ENCODE data around the gene SMIM7.

The SMIM7 gene

GRCh38 chr19:16645140-16645539, 14.8 kb downstream of the SMIM7 start:
- H3K4me3 ChIP-seq (ENCODE audit: low read depth, low read length), result no peak overlapping the region
- TF ChIP-seq CTCF (conservative IDR thresholded peaks at IDR 0.05; ENCODE audit: low read depth, low read length), result no peak
- no peak for DNase-seq (ENCODE audit: low read depth)

DNA sequence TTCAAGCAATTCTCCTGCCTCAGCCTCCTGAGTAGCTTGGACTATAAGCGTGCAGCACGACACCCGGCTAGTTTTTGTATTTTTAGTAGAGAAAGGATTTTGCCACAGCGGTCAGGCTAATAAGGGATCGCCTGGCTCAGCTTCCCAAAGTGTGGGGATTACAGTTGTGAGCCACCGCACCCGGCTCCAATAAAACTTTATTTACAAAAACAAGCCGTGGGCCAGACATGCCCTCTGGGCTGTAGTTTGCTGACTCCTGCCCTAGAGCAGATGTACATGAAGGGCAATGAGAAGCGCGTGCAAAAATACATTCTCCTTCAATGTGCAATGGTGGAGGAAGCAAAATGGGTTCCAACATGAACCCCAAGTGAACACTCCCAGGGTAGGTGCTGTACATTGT, 18.2 kb downstream of the SMIM7 start:
- no peak for DNase-seq (ENCODE audit: low read depth)
- TF ChIP-seq CTCF (conservative IDR thresholded peaks at IDR 0.05; ENCODE audit: low read depth, low read length), result no peak
- H3K4me3 ChIP-seq (ENCODE audit: low read depth, low read length), result no peak overlapping the region

- no peak overlapping the region for H3K4me3 ChIP-seq (ENCODE audit: low read depth, low read length)
- no peak for TF ChIP-seq CTCF (conservative IDR thresholded peaks at IDR 0.05; ENCODE audit: low read depth, low read length)
- no peak for DNase-seq (ENCODE audit: low read depth)
Observed at GRCh38 chr19:16640951-16641350, 19.0 kb downstream of the SMIM7 start.

DNA sequence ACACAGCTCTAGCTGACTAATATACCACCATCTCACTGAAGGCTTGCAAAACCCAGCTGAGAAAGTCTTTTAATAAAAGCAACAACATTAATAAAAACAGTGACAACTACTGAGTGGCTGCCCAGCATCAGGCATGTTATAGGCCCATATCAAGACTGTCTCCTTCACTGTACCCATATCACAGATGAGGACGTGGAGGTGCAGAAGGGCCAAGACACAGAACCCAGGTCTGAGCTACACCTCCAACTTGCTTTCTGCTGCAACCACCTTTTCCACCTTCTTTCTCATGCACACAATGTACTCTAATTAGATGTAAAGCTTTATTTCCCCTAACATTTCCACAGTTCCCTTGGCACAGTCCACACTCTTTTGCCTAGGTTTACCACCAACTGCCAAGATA, 21.3 kb downstream of the SMIM7 start:
- H3K4me3 ChIP-seq (ENCODE audit: low read depth, low read length), result no peak overlapping the region
- no peak for DNase-seq (ENCODE audit: low read depth)
- no peak for TF ChIP-seq CTCF (conservative IDR thresholded peaks at IDR 0.05; ENCODE audit: low read depth, low read length)

DNA sequence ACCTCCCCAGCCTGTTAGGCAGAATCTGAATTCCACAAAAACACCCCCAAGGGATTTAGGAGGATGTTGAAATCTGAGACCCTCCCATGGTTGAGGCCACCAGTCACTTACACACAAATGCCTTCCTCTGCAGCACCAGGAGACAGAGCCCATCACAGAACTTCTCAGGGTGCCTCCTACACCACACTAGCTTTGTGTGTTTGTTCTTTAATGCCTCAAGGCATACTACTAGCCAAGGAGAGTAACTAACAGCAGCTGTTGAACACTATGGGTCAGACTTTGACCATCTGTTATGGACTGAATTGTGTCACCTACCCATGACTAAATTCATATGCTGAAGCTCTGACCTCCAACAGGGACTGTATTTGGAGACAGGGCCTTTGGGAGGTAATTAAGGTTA, 22.4 kb downstream of the SMIM7 start:
- DNase-seq (ENCODE audit: low read depth), result no peak
- no peak overlapping the region for H3K4me3 ChIP-seq (ENCODE audit: low read depth, low read length)
- no peak for TF ChIP-seq CTCF (conservative IDR thresholded peaks at IDR 0.05; ENCODE audit: low read depth, low read length)

DNA sequence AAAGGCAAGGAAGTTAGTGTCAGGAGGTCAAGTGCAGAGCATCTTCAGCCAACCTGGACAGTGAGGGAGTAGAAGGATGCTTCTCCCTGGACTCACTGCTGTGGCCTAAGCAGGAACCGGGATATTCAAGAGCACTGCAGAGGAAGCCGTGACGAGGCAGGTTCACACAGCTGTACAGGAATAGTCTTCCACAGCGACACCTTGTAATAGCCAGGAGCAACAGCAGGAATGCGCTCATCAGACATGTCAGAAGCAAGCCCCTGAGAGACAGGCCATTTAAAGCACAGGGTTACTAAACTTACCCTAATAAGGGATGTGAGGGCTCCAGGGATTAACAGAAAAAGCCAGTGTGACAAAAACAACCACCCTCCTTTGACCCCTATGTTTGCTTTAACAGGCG, 28.5 kb downstream of the SMIM7 start:
- no peak for DNase-seq (ENCODE audit: low read depth)
- no peak overlapping the region for H3K4me3 ChIP-seq (ENCODE audit: low read depth, low read length)
- peak; percentile 3 for TF ChIP-seq CTCF (conservative IDR thresholded peaks at IDR 0.05; ENCODE audit: low read depth, low read length)

- H3K4me3 ChIP-seq (ENCODE audit: low read depth, low read length), result peak overlapping the region; percentile 89
- DNase-seq (ENCODE audit: low read depth), result peak; percentile 72
- no peak for TF ChIP-seq CTCF (conservative IDR thresholded peaks at IDR 0.05; ENCODE audit: low read depth, low read length)
Observed at GRCh38 chr19:16628984-16629691, 30.8 kb downstream of the SMIM7 start.

Measured in choroid plexus epithelial cell (primary cell).